ENCODE measurements around the gene STK36.
"Not testable (repeated sequence)": the region's sequence is repeated elsewhere in the genome, so short reads cannot be mapped to it uniquely, and the experiment has no call there.

STK36 gene

DNA sequence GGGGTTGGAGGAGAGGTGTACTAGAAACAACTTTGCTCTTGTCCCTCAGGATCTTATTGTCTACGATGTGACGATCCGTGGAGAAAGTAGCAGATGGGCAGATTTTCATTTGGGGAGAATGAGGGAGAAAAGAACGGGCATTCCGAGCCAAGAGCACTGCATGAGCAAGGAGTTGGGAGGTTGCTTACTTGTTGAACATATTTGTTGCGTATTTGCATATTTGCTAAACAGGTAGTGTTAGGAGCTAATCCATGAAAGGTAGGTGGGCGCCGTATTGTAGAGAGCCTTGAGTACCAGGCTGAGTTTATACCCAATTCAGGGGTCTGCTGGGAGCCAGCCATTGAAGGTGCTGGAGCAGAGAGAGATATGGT, 11.9 kb upstream of the STK36 start:
- in situ Hi-C loops (cut with HindIII; ENCODE audit: low pct_ligation_motif_present, low pct_unique_long_range_greater_than_20kb, low sequenced_read_pairs), result no loop called here

DNA sequence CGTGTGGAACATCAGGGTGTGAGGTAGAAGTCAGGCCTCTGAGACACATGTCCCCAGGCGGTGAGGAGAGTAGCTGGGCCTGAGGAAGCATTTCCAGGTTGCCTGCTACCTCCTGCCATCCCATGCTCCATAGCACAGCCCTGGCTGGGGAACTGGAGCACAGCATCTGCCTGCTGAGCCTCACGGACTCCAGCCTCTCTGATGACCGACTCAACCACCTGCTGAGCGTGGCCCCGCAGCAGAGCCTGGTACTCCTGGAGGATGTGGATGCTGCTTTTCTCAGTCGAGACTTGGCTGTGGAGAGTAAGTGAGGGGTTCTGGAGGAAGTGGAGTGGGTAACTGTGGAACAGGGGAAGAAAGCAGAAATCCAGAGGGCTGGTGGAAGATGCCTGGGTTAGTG, 9.5 kb upstream of the STK36 start:
- in situ Hi-C loops (cut with HindIII; ENCODE audit: low pct_ligation_motif_present, low pct_unique_long_range_greater_than_20kb, low sequenced_read_pairs), result no loop called here
- DNase-seq, result no peak

More for the DNA sequence above, 11.9 kb upstream of the STK36 start:
- DNase-seq, result no peak

DNA sequence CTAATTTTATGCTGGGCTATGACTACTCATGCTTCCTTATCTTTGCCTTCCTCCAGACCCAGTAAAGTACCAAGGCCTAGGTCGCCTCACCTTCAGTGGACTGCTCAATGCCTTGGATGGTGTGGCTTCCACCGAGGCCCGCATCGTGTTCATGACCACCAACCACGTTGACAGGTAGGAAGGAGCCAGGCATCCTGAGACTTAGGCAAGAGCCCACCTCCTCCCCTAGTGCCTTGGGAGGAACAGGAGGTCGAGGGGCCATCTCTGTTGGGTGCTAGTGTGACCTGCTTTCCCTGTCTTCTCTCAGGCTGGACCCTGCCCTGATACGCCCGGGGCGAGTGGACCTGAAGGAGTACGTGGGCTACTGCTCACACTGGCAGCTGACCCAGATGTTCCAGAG, 9.1 kb upstream of the STK36 start:
- in situ Hi-C loops (cut with HindIII; ENCODE audit: low pct_ligation_motif_present, low pct_unique_long_range_greater_than_20kb, low sequenced_read_pairs), result no loop called here
- DNase-seq, result no peak

DNA sequence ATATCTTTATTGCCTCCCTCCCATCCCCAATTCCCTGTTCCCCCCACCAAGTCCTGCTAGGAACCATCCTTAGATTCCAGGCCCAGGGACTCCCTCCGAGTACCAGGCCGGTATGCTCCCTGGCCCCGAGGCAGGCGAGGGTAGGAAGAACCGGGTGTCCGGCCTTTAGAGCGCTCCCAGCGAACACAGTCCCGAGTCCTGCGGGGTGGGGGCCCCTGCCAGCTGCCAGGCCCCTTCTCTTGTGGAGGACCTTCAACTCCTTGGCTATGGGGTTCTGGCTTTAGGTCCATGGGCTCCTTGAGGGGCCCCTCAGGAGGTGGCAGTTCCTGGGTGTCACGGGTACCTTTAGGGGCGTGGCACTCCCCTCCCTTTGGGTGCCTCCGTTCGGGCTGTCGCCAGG, 8.0 kb upstream of the STK36 start:
- in situ Hi-C loops (cut with HindIII; ENCODE audit: low pct_ligation_motif_present, low pct_unique_long_range_greater_than_20kb, low sequenced_read_pairs), result no loop called here
- no peak for DNase-seq

DNA sequence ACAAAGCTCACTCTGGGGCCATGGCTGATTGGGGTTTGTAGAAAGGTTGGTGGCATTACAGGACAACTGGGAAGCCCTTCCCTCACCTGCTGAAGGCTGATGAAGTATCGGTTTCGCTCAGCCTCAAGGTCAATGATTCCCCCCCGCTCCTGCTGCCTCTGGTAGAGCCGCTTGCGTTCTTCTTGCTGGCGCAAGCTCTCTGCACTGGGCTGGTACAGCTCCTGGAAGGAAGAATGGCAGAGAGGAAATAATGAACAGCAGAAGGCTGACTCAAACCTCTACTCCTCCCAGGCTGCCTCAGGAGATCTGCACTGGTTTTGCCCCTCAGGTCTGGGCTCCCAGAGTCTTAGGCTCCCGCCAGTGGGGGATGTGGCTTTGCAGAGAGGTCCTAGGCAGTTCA, 7.2 kb upstream of the STK36 start:
- DNase-seq, result no peak
- in situ Hi-C loops (cut with HindIII; ENCODE audit: low pct_ligation_motif_present, low pct_unique_long_range_greater_than_20kb, low sequenced_read_pairs), result no loop called here

DNA sequence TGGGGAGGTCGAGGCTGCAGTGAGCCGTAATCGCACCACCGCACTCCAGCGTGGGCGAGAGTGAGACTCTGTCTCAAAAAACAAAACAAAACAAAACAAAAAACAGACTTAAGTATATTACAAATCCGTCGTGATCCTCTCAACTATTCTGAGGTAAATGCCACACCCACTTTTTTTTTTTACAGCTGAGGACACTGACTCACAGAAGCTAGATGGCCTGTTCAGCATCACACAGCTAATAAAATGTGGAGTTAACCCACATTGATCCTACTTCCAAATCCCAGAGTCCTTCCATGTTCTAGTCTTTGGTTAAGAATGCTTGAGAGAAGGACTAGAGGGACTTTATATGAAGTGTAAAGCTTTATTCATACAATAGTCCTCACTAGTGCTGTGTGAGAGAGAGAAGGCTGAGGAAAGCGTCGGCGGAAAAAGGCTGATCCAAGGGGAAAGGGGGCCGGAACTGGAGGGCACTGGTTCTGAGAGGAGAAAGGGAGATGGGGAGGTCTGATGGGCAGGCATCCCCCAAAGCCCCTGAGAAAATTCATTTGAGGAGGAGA, 711 bp upstream of the STK36 start:
- peak; percentile 45 for DNase-seq
- in situ Hi-C loops (cut with HindIII; ENCODE audit: low pct_ligation_motif_present, low pct_unique_long_range_greater_than_20kb, low sequenced_read_pairs), result no loop called here

DNA sequence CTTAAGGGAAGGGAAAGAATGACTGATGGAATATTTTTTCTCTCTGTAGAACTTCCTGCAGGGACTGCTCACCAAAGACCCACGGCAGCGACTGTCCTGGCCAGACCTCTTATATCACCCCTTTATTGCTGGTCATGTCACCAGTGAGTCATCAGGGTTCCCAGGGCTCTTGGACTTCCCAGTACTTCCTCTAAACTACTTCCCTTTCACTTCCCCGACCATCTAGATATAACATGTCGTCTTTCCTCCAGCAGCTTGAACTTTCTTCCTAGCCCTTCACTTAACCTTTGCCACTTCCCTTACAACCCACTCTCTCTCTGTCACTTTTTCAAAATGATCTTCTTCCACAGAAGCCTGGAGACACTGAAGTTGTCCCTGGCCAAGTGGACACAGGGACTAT, 7.2 kb downstream of the STK36 start:
- no peak for DNase-seq
- in situ Hi-C loops (cut with HindIII; ENCODE audit: low pct_ligation_motif_present, low pct_unique_long_range_greater_than_20kb, low sequenced_read_pairs), result no loop called here

DNA sequence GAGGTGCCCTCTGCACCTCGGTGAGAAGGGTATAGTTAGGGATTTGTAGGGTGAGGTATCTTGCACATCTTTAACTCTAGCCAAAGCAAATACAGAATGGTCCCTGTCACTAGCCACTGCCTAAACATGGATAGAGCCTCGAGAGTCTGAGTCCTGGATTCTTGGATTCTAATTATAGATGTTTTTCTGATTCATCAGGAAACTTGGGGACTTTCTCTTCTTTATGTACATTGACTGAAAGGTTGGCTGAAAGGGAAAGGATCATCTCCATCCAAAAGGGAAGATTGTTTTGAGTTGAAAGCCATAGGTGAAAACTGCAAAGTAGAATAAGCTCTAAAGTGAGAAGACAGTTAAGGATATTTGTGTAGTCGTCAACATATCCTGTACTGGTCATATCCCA, 8.2 kb downstream of the STK36 start:
- in situ Hi-C loops (cut with HindIII; ENCODE audit: low pct_ligation_motif_present, low pct_unique_long_range_greater_than_20kb, low sequenced_read_pairs), result no loop called here
- no peak for DNase-seq

DNA sequence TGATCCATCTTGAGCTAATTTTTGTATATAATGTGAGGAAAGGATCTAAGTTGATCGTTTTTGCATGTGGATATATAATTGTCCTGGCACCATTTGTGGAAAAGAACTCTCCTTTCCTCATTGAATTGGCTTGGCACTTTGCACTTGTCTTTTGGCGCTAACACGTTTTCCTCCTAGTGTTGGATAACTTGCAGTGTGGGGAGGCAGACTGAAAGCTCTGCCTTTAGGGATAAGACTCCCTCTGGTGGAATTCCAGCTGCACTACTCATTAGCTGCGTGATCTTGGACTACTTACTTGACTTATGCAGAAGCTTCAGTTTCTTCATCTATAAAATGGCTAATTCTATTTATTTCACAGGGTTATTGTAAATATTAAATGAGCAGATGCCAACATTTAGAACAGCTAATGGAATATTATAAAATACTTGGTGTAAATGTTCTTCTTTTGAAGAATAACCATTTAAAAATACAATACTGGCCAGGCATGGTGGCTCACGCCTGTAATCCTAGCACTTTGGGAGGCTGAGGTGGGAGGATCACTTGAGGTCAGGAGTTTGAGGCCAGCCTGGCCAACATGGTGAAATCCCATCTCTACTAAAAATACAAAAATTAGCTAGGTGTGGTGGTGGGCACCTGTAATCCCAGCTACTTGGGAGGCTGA, 15.6 kb downstream of the STK36 start:
- in situ Hi-C loops (cut with HindIII; ENCODE audit: low pct_ligation_motif_present, low pct_unique_long_range_greater_than_20kb, low sequenced_read_pairs), result not testable (repeated sequence)
- peak; percentile 89 for DNase-seq

DNA sequence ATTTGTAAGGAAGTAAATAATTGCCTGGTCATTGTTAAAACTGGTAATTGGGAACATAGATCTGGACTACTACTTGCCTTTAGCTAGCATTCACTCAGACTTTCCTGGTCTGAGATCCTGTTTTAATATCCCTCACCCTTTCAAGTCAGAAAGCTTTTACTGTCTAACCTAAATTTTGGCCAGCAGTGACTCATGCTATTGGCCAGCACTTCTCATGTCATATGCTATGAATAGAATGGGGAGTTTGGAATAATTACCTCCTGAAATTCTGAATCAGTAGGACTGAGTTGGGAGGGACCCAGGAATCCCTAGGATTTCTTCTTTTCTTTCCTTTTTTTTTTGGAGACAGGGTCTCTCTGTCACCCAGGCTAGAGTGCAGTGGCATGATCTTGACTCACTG, 19.3 kb downstream of the STK36 start:
- DNase-seq, result no peak
- in situ Hi-C loops (cut with HindIII; ENCODE audit: low pct_ligation_motif_present, low pct_unique_long_range_greater_than_20kb, low sequenced_read_pairs), result no loop called here

DNA sequence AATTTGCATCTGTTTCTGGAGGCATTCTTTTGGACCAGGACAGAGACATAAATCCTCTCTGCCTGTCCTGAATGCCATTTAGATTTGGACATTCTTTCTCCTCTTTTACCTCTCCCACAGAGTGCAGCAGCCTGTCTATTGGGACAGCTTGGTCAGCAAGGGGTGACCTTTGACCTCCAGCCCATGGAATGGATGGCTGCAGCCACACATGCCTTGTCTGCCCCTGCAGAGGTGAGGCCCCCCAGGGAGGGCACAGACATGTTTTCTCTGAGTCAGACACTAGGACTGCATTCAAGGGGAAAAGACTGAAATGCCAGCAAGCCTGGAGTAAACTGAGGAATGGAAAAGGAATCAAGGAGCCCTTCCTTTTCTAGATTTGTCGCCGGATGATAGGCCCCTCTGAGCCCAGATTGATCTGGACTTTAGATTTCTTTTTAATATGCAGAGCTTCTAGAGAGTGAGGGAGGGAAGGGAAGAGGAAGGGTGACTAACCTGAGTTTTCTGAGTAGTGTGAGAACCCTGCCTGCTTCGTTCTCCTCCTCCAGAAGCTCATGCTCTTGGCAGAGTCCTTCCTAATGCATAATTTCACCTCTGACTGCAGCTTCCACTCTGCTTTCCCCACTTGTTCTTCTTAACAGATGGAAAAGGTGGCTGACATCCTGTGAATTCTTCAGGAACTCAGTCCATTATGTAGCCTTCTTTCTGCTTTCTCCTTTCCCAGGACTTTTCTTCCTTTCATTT, 22.7 kb downstream of the STK36 start:
- peak; percentile 46 for DNase-seq
- in situ Hi-C loops (cut with HindIII; ENCODE audit: low pct_ligation_motif_present, low pct_unique_long_range_greater_than_20kb, low sequenced_read_pairs), result no loop called here

DNA sequence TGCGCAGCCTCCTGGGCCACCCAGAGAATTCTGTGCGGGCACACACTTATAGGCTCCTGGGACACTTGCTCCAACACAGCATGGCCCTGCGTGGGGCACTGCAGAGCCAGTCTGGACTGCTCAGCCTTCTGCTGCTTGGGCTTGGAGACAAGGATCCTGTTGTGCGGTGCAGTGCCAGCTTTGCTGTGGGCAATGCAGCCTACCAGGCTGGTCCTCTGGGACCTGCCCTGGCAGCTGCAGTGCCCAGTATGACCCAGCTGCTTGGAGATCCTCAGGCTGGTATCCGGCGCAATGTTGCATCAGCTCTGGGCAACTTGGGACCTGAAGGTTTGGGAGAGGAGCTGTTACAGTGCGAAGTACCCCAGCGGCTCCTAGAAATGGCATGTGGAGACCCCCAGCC, 27.0 kb downstream of the STK36 start:
- in situ Hi-C loops (cut with HindIII; ENCODE audit: low pct_ligation_motif_present, low pct_unique_long_range_greater_than_20kb, low sequenced_read_pairs), result no loop called here
- no peak for DNase-seq

DNA sequence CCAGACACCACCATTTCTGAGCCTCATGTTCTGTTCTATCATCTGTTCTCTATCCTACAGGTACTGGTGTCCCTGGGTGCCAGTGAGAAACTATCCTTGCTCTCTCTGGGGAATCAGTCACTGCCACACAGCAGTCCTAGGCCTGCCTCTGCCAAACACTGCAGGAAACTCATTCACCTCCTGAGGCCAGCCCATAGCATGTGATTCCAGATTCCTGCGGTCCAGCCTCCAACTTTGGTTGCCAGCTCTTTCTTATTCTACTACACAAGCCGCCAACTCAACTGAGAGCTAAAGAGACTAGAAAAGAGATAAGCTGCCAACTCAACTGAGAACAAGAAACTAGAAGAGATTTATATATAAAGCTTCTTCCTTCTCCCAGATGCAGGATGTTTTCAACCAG, 29.9 kb downstream of the STK36 start:
- in situ Hi-C loops (cut with HindIII; ENCODE audit: low pct_ligation_motif_present, low pct_unique_long_range_greater_than_20kb, low sequenced_read_pairs), result no loop called here

DNA sequence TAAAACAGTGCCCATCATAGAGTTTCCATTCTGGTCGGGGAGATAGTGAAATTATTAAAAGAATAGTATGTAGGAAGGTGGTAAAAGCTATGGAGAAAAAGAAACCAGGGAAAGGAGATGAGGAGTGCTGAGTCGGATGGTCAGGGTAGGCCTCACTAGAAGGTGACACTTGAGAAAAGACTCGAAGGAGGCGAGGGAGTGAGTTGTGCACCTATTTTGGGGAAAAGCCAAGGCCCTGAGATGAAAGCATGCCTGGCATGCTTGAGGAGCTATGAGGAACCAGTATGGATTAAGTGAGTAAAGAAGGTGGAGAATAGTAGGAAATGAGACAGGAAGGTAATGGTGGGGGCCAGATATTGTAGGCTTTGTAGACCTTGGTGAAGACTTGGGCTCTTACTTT, 31.5 kb downstream of the STK36 start:
- DNase-seq, result no peak
- in situ Hi-C loops (cut with HindIII; ENCODE audit: low pct_ligation_motif_present, low pct_unique_long_range_greater_than_20kb, low sequenced_read_pairs), result no loop called here

More for the DNA sequence above, 29.9 kb downstream of the STK36 start:
- DNase-seq, result no peak

DNA sequence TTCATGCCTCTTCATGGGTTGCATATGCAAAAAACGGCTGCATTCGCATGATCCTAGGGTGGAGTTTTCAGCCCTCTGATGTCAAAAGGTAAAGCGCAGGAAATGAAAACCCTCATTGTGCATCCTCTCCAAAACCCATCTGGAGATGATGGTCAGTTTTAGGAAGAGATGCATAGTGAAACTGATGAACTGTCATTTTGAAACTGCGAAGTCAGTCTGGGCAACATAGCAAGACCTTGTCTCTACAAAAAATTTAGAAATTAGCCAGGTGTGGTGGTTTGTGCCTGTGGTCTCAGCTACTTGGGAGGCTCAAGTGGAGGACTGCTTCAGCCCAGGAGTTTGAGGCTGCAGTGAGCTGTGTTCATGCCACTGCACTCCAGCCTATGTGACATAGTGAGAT, 36.2 kb downstream of the STK36 start:
- in situ Hi-C loops (cut with HindIII; ENCODE audit: low pct_ligation_motif_present, low pct_unique_long_range_greater_than_20kb, low sequenced_read_pairs), result no loop called here
- DNase-seq, result no peak

DNA sequence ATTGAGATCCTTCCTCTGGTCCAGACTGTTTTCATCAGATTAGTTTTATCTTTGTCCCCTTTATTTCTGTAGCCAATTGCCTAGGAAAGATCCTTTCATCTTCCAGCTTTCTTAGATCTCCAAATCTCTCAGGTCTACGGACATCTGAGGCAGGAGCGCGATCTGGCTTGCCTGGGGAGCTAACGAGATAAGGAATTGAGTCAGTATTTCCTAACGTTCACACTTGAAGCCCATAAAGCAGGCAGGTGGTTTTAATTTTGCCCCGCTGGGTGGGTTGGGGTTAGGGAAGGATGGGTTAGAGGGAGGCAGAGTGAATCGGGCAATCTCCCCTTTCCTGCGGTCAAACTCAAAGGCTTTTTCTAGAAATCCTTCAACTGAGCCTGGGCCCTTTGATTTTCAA, 38.0 kb downstream of the STK36 start:
- in situ Hi-C loops (cut with HindIII; ENCODE audit: low pct_ligation_motif_present, low pct_unique_long_range_greater_than_20kb, low sequenced_read_pairs), result no loop called here
- DNase-seq, result no peak

DNA sequence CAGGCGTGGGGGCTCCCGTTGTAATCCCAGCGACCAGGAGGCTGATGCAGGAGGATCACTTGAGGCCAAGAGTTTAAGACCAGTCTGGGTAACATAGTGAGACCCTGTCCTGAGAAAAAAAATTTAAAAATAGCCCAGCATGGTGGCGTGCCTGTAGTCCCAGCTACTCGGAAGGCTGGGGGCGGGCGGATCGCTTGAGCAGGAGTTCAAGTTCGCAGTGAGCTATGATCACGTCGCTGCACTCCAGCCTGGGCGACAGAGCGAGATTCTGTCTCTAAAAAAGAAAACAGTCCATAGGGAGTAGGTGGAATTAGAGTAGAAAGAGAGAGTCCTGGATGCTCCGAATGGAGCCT, 38.4 kb downstream of the STK36 start:
- no peak for DNase-seq
- in situ Hi-C loops (cut with HindIII; ENCODE audit: low pct_ligation_motif_present, low pct_unique_long_range_greater_than_20kb, low sequenced_read_pairs), result no loop called here

DNA sequence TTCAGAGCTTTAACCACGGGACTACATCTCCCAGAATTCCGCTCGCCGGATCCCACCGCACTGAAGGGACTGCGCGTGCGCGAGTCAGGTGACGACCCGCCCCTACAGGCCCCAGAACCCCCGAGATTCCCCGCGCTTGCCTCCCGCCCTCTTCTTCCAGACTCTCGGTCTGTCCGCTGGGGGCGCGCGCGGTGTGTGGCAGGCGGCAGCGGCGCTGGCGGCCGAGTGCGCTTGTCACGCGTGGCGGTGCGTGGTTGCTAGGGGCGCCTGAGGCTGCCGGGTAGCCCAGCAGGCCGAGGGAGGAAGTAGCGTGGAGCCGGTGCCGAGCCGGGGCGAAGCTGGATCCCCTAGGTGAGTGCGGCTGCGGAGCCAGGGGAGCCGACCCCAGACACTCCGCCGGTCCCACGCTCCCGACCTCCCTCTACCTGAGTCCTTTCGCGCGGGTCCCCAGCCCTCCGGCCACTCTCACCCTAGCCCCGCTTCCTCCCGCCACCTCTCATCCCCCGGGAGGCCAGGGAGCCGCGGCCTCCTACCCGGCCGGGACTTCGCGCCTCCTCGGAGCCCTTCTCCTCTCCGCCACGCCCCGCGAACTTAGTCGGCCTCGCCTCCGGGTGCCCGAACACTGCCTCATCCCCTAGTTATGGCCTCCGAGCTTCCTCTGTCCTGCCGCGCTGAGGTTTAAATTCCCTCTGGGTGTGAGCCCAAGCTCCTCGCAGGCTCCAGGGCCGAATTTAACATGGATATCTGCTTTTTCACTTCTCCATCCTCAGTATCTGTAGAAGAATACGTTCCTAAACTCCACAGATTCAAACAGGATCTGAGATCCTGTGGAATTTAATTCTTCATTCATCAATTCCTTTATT, 39.0 kb downstream of the STK36 start, which contains the start of gene TTLL4:
Gene TTLL4, plus strand, starts transcription at position 149 of the 863 bp plus-strand sequence. CDS start 26,842 bp downstream, outside the sequence.
- DNase-seq, result peak; percentile 97
- in situ Hi-C loops (cut with HindIII; ENCODE audit: low pct_ligation_motif_present, low pct_unique_long_range_greater_than_20kb, low sequenced_read_pairs), result no loop called here

DNA sequence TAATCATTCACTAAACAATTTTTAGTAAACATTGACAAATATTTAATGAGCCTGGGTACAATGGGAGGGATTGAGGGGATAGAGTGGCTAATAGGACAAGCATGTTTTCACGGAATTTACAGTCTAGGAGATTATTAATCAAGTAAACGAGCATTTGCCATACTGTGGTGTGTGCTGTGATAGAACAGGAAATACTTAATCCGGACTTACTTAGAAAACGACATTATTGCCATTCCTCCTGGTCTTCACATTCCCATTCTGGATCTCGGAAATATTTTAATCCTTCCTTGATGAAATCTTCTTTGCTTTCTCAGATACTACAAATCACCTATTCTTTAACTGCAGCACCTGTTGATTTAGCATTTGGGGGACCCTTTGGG, 39.7 kb downstream of the STK36 start:
- DNase-seq, result peak; percentile 80
- in situ Hi-C loops (cut with HindIII; ENCODE audit: low pct_ligation_motif_present, low pct_unique_long_range_greater_than_20kb, low sequenced_read_pairs), result no loop called here
